GM12865 (cell line): ENCODE data around the gene MAP3K9.

ENCODE experiments used
- DNase-seq: peaks from one replicate; pipeline ENCODE4 v3.0.0; 2010; ENCODE audit warnings: low read depth
- H3K4me3 ChIP-seq: 2 replicates; pipeline ENCODE4 v1.5.1; 2011; ENCODE audit warnings: mild to moderate bottlenecking, low read depth, low read length, control low read depth
- TF ChIP-seq, protein P1 (sequence below): IDR thresholded peaks from 2 replicates; pipeline ENCODE4 v1.5.1; 2011; ENCODE audit warnings: low read length, control low read depth, low read depth, inconsistent platforms; ENCODE audit not compliant: insufficient read depth; ENCODE audit errors: missing control alignments

Gene MAP3K9

DNA sequence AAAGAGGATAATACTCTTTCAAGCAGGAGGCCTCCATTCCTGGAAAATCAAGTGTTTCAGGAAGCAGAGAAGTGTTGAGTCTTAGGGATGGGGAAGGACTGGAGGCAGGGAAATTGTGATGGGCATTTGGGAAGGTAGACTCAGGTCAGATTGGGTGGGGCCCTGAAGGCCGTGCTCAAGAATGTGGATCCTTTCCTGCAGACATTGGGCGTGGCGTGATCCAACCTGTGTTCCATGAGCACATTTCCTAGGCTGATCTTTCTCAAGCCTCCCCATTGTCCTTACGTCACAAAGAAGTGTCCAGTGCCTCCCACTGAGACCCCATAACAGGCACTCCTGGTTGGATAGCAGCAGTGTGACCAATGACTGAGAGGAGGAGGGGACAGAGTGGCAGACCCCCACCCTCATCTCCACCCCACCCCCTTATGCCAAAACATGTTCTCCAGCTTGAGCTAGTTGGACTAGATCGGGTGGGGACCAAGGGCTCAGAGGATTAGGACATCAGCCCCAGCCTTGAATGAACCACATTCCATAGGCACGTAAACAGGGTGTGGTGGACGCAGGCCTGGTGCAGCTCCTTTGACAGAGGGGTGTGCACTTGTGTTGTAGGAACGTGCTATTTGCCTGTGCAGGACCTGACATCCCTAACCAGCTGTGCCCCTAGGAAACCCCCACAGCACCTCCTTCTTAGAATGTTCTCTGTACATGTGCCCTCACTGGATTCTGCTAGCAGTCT, 90.8 kb downstream of the MAP3K9 start:
- H3K4me3 ChIP-seq: no peak overlapping the region
- DNase-seq: no peak
- TF ChIP-seq, protein P1, sequence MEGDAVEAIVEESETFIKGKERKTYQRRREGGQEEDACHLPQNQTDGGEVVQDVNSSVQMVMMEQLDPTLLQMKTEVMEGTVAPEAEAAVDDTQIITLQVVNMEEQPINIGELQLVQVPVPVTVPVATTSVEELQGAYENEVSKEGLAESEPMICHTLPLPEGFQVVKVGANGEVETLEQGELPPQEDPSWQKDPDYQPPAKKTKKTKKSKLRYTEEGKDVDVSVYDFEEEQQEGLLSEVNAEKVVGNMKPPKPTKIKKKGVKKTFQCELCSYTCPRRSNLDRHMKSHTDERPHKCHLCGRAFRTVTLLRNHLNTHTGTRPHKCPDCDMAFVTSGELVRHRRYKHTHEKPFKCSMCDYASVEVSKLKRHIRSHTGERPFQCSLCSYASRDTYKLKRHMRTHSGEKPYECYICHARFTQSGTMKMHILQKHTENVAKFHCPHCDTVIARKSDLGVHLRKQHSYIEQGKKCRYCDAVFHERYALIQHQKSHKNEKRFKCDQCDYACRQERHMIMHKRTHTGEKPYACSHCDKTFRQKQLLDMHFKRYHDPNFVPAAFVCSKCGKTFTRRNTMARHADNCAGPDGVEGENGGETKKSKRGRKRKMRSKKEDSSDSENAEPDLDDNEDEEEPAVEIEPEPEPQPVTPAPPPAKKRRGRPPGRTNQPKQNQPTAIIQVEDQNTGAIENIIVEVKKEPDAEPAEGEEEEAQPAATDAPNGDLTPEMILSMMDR: no peak

DNA sequence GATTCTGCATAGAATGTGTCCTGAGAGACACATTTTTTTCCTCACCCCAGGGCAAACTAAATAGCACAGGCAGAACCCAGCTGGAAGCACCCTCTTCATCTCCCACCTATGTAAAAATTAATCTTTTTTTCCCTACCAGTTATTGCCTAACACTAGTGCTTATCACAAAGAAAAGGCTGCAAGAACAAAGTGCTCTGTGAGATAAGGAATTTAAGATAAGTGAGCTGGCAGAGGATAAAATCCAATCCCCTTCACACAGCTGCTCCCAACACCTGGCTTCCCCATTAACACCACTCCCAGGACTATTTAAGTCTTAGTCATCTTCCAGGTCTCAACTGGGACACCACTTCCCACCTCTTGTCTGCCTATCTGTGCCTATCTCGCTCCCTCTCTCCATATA, 92.4 kb downstream of the MAP3K9 start:
- no peak for DNase-seq
- TF ChIP-seq, protein P1: no peak
- H3K4me3 ChIP-seq: no peak overlapping the region

DNA sequence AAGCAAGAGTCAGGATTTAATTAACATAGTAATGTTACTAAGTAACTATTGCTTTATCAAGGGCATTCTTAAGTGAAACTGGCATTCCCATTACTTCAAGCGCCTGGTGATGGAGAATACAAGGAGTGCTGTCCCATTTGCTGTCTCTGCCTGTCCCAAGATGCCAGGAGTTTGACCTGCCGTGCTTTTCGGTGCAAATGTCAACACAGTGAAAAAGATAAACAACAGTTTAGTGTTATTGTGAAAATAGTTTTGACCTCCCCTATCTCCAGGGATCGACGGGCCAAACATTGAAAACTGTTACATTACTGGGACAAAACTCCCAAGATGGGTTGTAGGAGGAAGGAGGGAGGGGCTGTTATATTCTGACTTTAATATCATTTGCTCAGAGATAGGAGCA, 92.8 kb downstream of the MAP3K9 start:
- no peak overlapping the region for H3K4me3 ChIP-seq
- no peak for DNase-seq
- TF ChIP-seq, protein P1: no peak

DNA sequence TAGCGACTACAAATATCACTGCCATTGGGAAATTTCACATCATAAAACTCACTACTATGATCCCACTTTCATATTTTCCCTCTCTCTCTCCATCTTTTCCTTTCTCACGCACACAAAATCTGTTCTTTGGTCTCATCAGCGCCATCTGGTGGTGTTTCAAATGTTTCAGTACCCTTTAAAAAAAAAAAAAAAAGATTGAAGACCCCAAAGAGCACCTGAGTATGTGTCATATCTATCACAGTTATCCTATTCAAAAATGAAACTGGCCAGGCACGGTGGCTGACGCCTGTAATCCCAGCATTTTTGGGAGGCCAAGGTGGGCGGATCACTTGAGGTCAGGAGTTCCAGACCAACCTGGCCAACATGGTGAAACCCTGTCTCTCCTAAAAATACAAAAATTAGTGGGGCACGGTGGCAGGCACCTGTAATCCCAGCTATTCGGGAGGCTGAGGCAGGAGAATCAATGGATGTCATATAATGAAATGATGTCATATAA, 95.2 kb downstream of the MAP3K9 start:
- peak; percentile 82 for DNase-seq
- H3K4me3 ChIP-seq: no peak overlapping the region
- TF ChIP-seq, protein P1: peak; percentile 47

GRCh38 chr14:70713511-70713916, 95.8 kb downstream of the MAP3K9 start:
- no peak for DNase-seq
- no peak overlapping the region for H3K4me3 ChIP-seq
- TF ChIP-seq, protein P1: no peak

- H3K4me3 ChIP-seq: no peak overlapping the region
- no peak for DNase-seq
- TF ChIP-seq, protein P1: no peak
Observed at GRCh38 chr14:70713096-70713495, 96.2 kb downstream of the MAP3K9 start.

DNA sequence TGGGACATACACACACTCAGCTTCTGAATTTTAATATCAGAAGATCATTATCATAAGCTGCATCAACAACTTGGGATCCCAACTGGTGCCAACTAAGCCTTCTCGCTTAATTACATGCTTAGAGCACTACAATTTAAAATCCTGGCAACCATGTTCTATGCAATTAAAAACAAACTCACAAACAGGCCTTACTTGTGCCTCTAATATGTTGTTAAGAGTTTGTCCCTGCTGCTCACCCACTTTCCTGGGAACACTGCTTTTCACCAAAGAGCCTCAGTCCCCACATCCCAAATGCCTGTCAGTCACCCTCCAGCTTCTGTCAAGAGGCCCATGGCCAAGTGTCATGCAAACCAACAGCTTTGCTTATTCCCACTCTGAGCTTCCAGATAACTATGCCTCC, 97.9 kb downstream of the MAP3K9 start:
- no peak overlapping the region for H3K4me3 ChIP-seq
- TF ChIP-seq, protein P1: no peak
- DNase-seq: no peak
